CD14-positive monocyte (primary cell): ENCODE results near the gene BLMH. TPM values are rescaled to one million over a fixed set of nuclear protein-coding genes. Genes with fewer than 3 reads are reported as not detected.
A peak's percentile ranks its signal among the peaks of the same experiment; 100 is the strongest.

Source experiments
- DNase-seq, 3 donors: peaks; one replicate each; pipeline ENCODE4 v3.0.0-alpha.2; 2011 to 2022
- H2AFZ ChIP-seq: 2 replicates; pipeline ENCODE4 v1.6.0; 2012; ENCODE audit warnings: mild to moderate bottlenecking, low read depth, low read length, inconsistent platforms; ENCODE audit not compliant: insufficient read depth, poor library complexity, severe bottlenecking
- H3K27ac ChIP-seq, 2 donors: 1 replicate in 1 of 2; 2 replicates in 1 of 2; pipeline ENCODE4 v1.5.1; 2012 to 2013; ENCODE audit warnings: low read length in 2 of 2, control low read depth in 1 of 2, inconsistent platforms in 1 of 2, low read depth in 1 of 2, mild to moderate bottlenecking in 1 of 2
- H3K27me3 ChIP-seq, 2 donors: one replicate each; pipeline versions ENCODE4 v1.6.0 to v1.6.1; 2011 to 2013; ENCODE audit warnings: low read length in 2 of 2; ENCODE audit not compliant: control insufficient read depth in 2 of 2, insufficient read depth in 2 of 2
- H3K36me3 ChIP-seq, 2 donors: replicated peaks in 1 of 2; 1 replicate in 1 of 2; 2 replicates in 1 of 2; pipeline versions ENCODE4 v1.5.1 to v1.6.1; 2012 to 2013; ENCODE audit warnings: low read length in 2 of 2, control low read depth in 1 of 2, inconsistent platforms in 1 of 2, mild to moderate bottlenecking in 1 of 2; ENCODE audit not compliant: insufficient read depth in 2 of 2, control insufficient read depth in 1 of 2
- H3K4me1 ChIP-seq, 2 donors: 1 replicate in 1 of 2; 2 replicates in 1 of 2; pipeline versions ENCODE4 v1.5.1 to v1.6.1; 2012 to 2013; ENCODE audit warnings: low read length in 2 of 2, control low read depth in 1 of 2, inconsistent platforms in 1 of 2, mild to moderate bottlenecking in 1 of 2, moderate library complexity in 1 of 2; ENCODE audit not compliant: insufficient read depth in 2 of 2, control insufficient read depth in 1 of 2
- H3K4me2 ChIP-seq: replicated peaks from 2 replicates; pipeline ENCODE3; 2012; ENCODE audit warnings: low read length, moderate library complexity, mild to moderate bottlenecking; ENCODE audit not compliant: poor library complexity, severe bottlenecking; ENCODE audit errors: extremely low read depth
- H3K4me3 ChIP-seq, 3 experiments: fragments of 200-600 bp in 1 of 3; sonication (generic) in 1 of 3; replicated peaks in 1 of 3; 1 replicate in 2 of 3; 2 replicates in 1 of 3; pipeline ENCODE4 v1.5.1; 2011 to 2013; ENCODE audit warnings: low read length in 3 of 3, mild to moderate bottlenecking in 3 of 3, control low read depth in 2 of 3, low read depth in 2 of 3, inconsistent platforms in 1 of 3, moderate library complexity in 1 of 3
- H3K79me2 ChIP-seq: 2 replicates; pipeline ENCODE4 v1.6.0; 2012; ENCODE audit warnings: mild to moderate bottlenecking, control low read depth, inconsistent platforms, low read length, moderate library complexity; ENCODE audit not compliant: insufficient read depth
- H3K9ac ChIP-seq: 2 replicates; pipeline ENCODE4 v1.6.0; 2017; ENCODE audit warnings: low read length, mild to moderate bottlenecking; ENCODE audit not compliant: insufficient read depth, poor library complexity, severe bottlenecking
- H3K9me3 ChIP-seq, 2 donors: replicated peaks in 1 of 2; 1 replicate in 1 of 2; 2 replicates in 1 of 2; pipeline versions ENCODE4 v1.5.1 to v1.6.1; 2012 to 2013; ENCODE audit warnings: low read length in 2 of 2, control low read depth in 1 of 2; ENCODE audit not compliant: control insufficient read depth in 1 of 2, insufficient read depth in 1 of 2
- H4K20me1 ChIP-seq: 2 replicates; pipeline ENCODE4 v1.6.0; 2012; ENCODE audit warnings: mild to moderate bottlenecking, low read length, control low read depth, moderate library complexity; ENCODE audit not compliant: insufficient read depth
- H3K27ac Mint-ChIP-seq, 7 donors: one replicate each; pipeline ENCODE4 v1.8.0; 2020; ENCODE audit warnings: mild to moderate bottlenecking in 7 of 7, mixed read lengths in 7 of 7, moderate library complexity in 6 of 7, inconsistent platforms in 2 of 7
- H3K27me3 Mint-ChIP-seq, 3 donors: one replicate each; pipeline ENCODE4 v1.8.0; 2021 to 2022; ENCODE audit warnings: low read depth in 3 of 3, mild to moderate bottlenecking in 3 of 3, mixed read lengths in 3 of 3, moderate library complexity in 3 of 3, inconsistent platforms in 1 of 3
- H3K36me3 Mint-ChIP-seq, 2 donors: one replicate each; pipeline ENCODE4 v1.8.0; 2020; ENCODE audit warnings: mixed read lengths in 2 of 2, inconsistent platforms in 1 of 2, mild to moderate bottlenecking in 1 of 2
- H3K4me1 Mint-ChIP-seq: one replicate; pipeline ENCODE4 v1.8.0; 2020; ENCODE audit warnings: mild to moderate bottlenecking, mixed read lengths
- H3K4me3 Mint-ChIP-seq, 2 donors: one replicate each; pipeline ENCODE4 v1.8.0; 2020; ENCODE audit warnings: mild to moderate bottlenecking in 2 of 2, mixed read lengths in 2 of 2, moderate library complexity in 1 of 2
- H3K9me3 Mint-ChIP-seq, 7 donors: one replicate each; pipeline ENCODE4 v1.8.0; 2020 to 2022; ENCODE audit warnings: mixed read lengths in 7 of 7, mild to moderate bottlenecking in 6 of 7, moderate library complexity in 6 of 7, inconsistent platforms in 2 of 7
- WGBS: methylation state at CpG from one replicate; pipeline ENCODE4 v1.1.5; 2013; ENCODE audit warnings: missing lambda C conversion rate; ENCODE audit not compliant: insufficient coverage; 5-methylcytosine and 5-hydroxymethylcytosine counted together
- intact Hi-C, 2 donors: fragments of 100-400 bp; cut with micrococcal nuclease; formaldehyde crosslinking; loops; one replicate each; pipeline versions ENCODE4 v1.15.0 to v1.15.1; 2023
- polyA plus RNA-seq, 3 donors: library from polyadenylated mRNA; depleted of rRNA in 1 of 3; unstranded in 2 of 3; stranded (reverse) in 1 of 3; fragments of 300-500 nt in 2 of 3; fragments of >200 nt in 1 of 3; fragmentation: Illumina TruSeq in 2 of 3; gene quantifications; 1 replicate in 2 of 3; 2 replicates in 1 of 3; pipeline ENCODE4 v1.2.3, GENCODE V29; 2012 to 2021
- TF ChIP-seq, protein P1 (sequence below): fragments of 200-600 bp; IDR thresholded peaks from one replicate; pipeline ENCODE4 v1.8.0; 2022; ENCODE audit warnings: antibody characterized with exemption, mild to moderate bottlenecking

The BLMH gene
- polyA plus RNA-seq, 3 donors = 6.6 to 10.8 (median 10.4) TPM

DNA sequence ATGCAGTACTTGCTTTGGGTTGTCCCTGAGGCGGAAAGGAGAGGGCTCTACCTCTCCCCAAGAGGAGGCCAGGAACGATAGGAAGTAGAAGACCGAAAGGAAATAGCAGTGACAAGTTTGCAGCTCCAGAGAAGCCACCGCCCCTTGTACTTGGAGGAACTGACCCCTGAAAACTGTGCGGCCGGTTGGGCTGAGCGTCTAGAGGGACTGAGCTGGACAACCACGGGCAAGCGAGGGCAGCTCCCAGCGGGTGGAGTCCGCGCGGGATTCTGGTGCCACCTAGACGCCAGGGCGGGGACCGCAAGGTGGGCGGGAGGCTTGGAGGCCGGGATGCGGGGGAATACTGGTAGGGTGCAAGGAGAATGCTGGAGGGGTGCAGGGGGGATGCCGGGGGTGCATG lies 55.0 kb downstream of the BLMH start:
- DNase-seq = peak; percentile 21 to 41 (median 34)
- peaks cover 72 to 88% (median 76%) of the 10 kb centered on the region in 3 donors for H3K27me3 Mint-ChIP-seq
- H4K20me1 ChIP-seq = no peaks in the 10 kb centered on the region
- H2AFZ ChIP-seq = no peak overlapping the region
- peaks cover 0 to 32% (median 15%) of the 10 kb centered on the region in 7 donors for H3K9me3 Mint-ChIP-seq
- H3K9me3 ChIP-seq = peaks cover 3 to 15% of the 10 kb centered on the region in 2 donors
- H3K4me3 Mint-ChIP-seq = peak overlapping the region in 1 of 2 donors; percentile 80
- peaks cover 22 to 31% of the 10 kb centered on the region in 2 donors for H3K4me1 ChIP-seq
- H3K27me3 ChIP-seq = peaks cover 43 to 69% of the 10 kb centered on the region in 2 donors
- H3K27ac Mint-ChIP-seq = peak overlapping the region in 1 of 7 donors; percentile 36
- H3K36me3 Mint-ChIP-seq = peaks cover 0 to 11% of the 10 kb centered on the region in 2 donors
- WGBS = 2% methylated on average over 12 of the region's 20 CpGs
- H3K9ac ChIP-seq = no peak overlapping the region
- H3K36me3 ChIP-seq = no peaks in the 10 kb centered on the region
- H3K27ac ChIP-seq = no peak overlapping the region
- intact Hi-C loops = no loop called here
- H3K79me2 ChIP-seq = no peaks in the 10 kb centered on the region
- peak overlapping the region in 1 of 3 experiments; percentile 63 for H3K4me3 ChIP-seq
- peaks cover 39% of the 10 kb centered on the region for H3K4me1 Mint-ChIP-seq
- TF ChIP-seq, protein P1, sequence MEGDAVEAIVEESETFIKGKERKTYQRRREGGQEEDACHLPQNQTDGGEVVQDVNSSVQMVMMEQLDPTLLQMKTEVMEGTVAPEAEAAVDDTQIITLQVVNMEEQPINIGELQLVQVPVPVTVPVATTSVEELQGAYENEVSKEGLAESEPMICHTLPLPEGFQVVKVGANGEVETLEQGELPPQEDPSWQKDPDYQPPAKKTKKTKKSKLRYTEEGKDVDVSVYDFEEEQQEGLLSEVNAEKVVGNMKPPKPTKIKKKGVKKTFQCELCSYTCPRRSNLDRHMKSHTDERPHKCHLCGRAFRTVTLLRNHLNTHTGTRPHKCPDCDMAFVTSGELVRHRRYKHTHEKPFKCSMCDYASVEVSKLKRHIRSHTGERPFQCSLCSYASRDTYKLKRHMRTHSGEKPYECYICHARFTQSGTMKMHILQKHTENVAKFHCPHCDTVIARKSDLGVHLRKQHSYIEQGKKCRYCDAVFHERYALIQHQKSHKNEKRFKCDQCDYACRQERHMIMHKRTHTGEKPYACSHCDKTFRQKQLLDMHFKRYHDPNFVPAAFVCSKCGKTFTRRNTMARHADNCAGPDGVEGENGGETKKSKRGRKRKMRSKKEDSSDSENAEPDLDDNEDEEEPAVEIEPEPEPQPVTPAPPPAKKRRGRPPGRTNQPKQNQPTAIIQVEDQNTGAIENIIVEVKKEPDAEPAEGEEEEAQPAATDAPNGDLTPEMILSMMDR = no peak
- peak overlapping the region; percentile 75 for H3K4me2 ChIP-seq

DNA sequence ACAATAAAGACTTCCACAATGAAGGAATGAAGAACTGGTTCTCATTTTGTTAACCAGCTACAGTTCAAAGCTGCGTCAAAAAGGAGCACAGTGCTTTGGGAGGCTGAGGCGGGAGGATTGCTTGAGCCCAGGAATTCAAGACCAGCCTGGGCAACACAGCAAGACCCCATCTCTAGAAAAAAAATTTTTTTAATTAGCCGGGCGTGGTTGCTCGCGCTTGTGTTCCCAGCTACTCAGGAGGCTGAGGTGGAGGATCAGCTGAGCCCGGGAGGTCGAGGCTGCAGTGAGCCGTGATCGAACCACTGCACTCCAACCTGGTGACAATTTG lies 55.5 kb downstream of the BLMH start:
- Histone ChIP-seq H3K79me2 (no peaks in the 10 kb centered on the region), H3K27me3 (peaks cover 43 to 69% of the 10 kb centered on the region in 2 donors), H3K36me3 (no peaks in the 10 kb centered on the region), H4K20me1 (no peaks in the 10 kb centered on the region), H3K9ac (peak overlapping the region; percentile 13), H3K4me3 (peak overlapping the region in 1 of 3 experiments; percentile 63), H2AFZ (peak overlapping the region; percentile 54), H3K4me2 (peak overlapping the region; percentile 75), H3K9me3 (peaks cover 3 to 15% of the 10 kb centered on the region in 2 donors), H3K4me1 (peaks cover 22 to 31% of the 10 kb centered on the region in 2 donors), H3K27ac (no peak overlapping the region)
- H3K9me3 Mint-ChIP-seq = peaks cover 0 to 32% (median 15%) of the 10 kb centered on the region in 7 donors
- TF ChIP-seq, protein P1 = no peak
- peaks cover 0 to 11% of the 10 kb centered on the region in 2 donors for H3K36me3 Mint-ChIP-seq
- H3K4me1 Mint-ChIP-seq = peaks cover 41% of the 10 kb centered on the region
- peak overlapping the region; percentile 72 to 84 for H3K4me3 Mint-ChIP-seq
- 41% methylated on average over 4 of the region's 10 CpGs for WGBS
- H3K27me3 Mint-ChIP-seq = peaks cover 73 to 84% (median 77%) of the 10 kb centered on the region in 3 donors
- no peak for DNase-seq
- intact Hi-C loops = no loop called here
- H3K27ac Mint-ChIP-seq = no peak overlapping the region
